Measurements from ENCODE around the gene SLC2A4.

Gene SLC2A4

GRCh38 chr17:7280519-7281073 is 922 bp upstream of the SLC2A4 start:
- peak; percentile 41 for DNase-seq

GRCh38 chr17:7281953-7282751 is 634 bp downstream of the SLC2A4 start:
- DNase-seq: no peak

GRCh38 chr17:7282752-7283321 is 1.3 kb downstream of the SLC2A4 start:
- no peak for DNase-seq

GRCh38 chr17:7283471-7284216 is 2.1 kb downstream of the SLC2A4 start:
- no peak for DNase-seq

- no peak for DNase-seq
These were observed 3.4 kb downstream of the SLC2A4 start for GRCh38 chr17:7284911-7285310.

GRCh38 chr17:7285679-7286078 is 4.2 kb downstream of the SLC2A4 start:
- no peak for DNase-seq

GRCh38 chr17:7289256-7290032 is 7.9 kb downstream of the SLC2A4 start:
- DNase-seq: no peak

- no peak for DNase-seq
These were observed 8.6 kb downstream of the SLC2A4 start for GRCh38 chr17:7290166-7290565.

GRCh38 chr17:7290685-7291084 is 9.2 kb downstream of the SLC2A4 start:
- DNase-seq: no peak

- DNase-seq: no peak
These were observed 10.7 kb downstream of the SLC2A4 start for GRCh38 chr17:7292194-7292593.

- DNase-seq: no peak
These were observed 11.2 kb downstream of the SLC2A4 start for GRCh38 chr17:7292729-7293128.

- DNase-seq: no peak
These were observed 11.6 kb downstream of the SLC2A4 start for GRCh38 chr17:7293159-7293558.

- DNase-seq: no peak
These were observed 12.5 kb downstream of the SLC2A4 start for GRCh38 chr17:7293816-7294613.

- no peak for DNase-seq
These were observed 13.2 kb downstream of the SLC2A4 start, which contains the start of gene YBX2 for GRCh38 chr17:7294614-7295153. Gene YBX2 (minus strand): TSS chr17:7294639. CDS start chr17:7294500, 139 bp downstream.

- no peak for DNase-seq
These were observed 14.0 kb downstream of the SLC2A4 start for GRCh38 chr17:7295230-7296180.

- DNase-seq: no peak
These were observed 14.8 kb downstream of the SLC2A4 start for GRCh38 chr17:7296189-7296861.

GRCh38 chr17:7304179-7304578 is 22.7 kb downstream of the SLC2A4 start:
- no peak for DNase-seq

GRCh38 chr17:7306911-7307685 is 25.6 kb downstream of the SLC2A4 start, which contains the start of gene EIF5A:
Gene EIF5A (plus strand): TSS chr17:7307628. CDS start chr17:7309636, 2,008 bp downstream.
- DNase-seq: peak; percentile 99
